Effector memory CD4-positive, alpha-beta T cell (primary cell): ENCODE measurements around the gene ELAVL1.

Experiments used
- DNase-seq, 3 donors: peaks; one replicate each; pipeline ENCODE4 v3.0.0-alpha.2; 2020
- H3K27ac ChIP-seq: 2 replicates; pipeline ENCODE4 v1.7.0; 2013; ENCODE audit warnings: mild to moderate bottlenecking, low read length, moderate library complexity; ENCODE audit not compliant: insufficient read depth, poor library complexity, severe bottlenecking
- H3K27me3 ChIP-seq: replicated peaks from 2 replicates; pipeline ENCODE4 v1.7.0; 2013; ENCODE audit warnings: mild to moderate bottlenecking, low read length; ENCODE audit not compliant: insufficient read depth, control insufficient read depth, poor library complexity, severe bottlenecking
- H3K36me3 ChIP-seq: 2 replicates; pipeline ENCODE4 v1.7.0; 2013; ENCODE audit warnings: mild to moderate bottlenecking, low read length, moderate library complexity; ENCODE audit not compliant: control insufficient read depth, insufficient read depth
- H3K4me1 ChIP-seq: 2 replicates; pipeline ENCODE4 v1.7.0; 2013; ENCODE audit warnings: low read length, mild to moderate bottlenecking; ENCODE audit not compliant: control insufficient read depth, insufficient read depth, poor library complexity, severe bottlenecking
- H3K4me3 ChIP-seq: 2 replicates; pipeline ENCODE4 v1.7.0; 2013; ENCODE audit warnings: low read length, low read depth, mild to moderate bottlenecking; ENCODE audit not compliant: insufficient read depth, poor library complexity, severe bottlenecking
- H3K9me3 ChIP-seq: 2 replicates; pipeline ENCODE4 v1.7.0; 2013; ENCODE audit warnings: mild to moderate bottlenecking, low read length, moderate library complexity; ENCODE audit not compliant: control insufficient read depth

ELAVL1 gene

DNA sequence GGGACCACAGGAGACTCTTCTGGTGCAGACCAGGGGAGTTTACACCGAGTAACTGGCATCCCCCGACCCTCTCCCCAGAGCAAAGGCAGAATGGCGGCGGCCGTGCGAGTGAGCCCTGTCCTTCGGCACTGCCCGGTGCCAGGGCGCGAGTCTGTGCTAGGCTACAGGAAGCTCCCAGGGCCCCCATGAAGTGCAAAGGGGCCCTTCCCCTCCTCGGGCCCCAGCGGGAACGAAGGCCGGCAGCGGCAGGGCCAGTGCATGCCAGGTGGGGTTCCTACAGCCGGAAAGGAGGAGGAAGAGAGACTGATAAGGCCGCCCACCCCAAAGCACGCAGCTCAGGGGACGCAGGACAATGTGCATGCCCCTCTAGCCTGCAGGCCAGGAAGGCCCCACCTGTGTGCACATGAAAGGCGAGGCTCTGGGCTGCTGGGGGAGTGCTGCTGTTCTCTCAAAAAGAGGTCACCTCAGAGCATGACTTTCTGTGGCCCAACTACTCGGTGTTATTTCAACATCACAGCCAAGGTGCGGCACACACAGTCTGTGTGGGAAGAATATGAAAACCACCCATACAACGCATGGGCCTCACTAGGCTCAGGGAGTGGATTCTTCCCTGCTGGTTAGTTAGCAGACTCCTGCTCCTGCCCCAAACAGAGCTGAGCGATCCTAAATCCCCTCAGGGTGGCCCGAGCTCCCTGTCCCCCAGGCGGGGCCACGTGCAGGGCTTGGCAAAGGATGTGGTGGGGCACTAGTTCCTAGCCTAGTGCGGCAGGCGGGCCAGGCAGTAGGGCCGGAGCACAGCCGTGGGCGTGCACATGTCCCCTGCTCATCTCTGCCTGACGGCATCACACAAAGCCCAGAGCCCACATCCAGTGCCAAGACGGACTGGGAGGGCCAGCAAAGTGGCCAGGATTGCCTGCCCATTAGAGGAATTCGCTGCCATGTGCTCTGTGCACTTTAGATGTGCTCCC lies 33.6 kb downstream of the ELAVL1 start:
- no peak for DNase-seq
- Histone ChIP-seq H3K4me1 (no peaks in the 10 kb centered on the region), H3K27ac (no peak overlapping the region), H3K9me3 (no peaks in the 10 kb centered on the region), H3K36me3 (peaks cover 58% of the 10 kb centered on the region), H3K4me3 (no peak overlapping the region), H3K27me3 (no peaks in the 10 kb centered on the region)

DNA sequence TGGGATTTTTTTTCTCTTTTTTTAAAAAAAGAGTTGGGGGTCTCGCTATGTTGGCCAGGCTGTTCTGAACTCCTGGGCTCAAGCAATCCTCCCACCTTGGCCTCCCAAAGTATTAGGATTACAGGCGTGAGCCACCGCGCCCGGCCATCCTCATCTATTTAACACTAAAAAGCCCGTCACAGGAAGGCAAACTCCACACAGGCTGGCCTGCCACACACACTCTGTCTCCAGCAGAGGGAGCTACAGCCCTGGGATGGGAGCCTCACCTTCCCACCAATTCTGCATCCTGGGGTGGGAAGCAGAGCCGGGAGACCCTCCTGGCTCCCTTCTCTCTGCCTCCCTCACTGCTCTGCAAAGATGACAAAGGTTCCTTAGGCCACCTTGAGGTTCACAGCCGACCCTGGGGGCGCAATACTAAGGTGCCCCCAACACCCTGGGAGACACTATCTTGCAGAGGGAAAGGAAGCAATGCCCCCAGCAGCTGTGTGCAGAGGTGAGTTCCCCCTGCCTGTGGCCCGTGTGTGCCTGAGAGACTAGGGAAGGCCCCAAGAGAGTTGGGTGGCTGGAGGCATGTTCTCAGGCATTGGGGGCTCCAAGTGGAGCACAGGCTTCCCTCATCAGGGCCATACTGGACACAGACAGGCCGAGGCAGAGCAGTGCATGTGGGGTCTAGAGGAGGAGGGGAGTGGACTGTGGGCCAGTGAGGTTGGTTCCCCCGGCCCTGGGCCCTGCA lies 34.6 kb downstream of the ELAVL1 start:
- no peaks in the 10 kb centered on the region for H3K9me3 ChIP-seq
- H3K27ac ChIP-seq = no peak overlapping the region
- peaks cover 65% of the 10 kb centered on the region for H3K36me3 ChIP-seq
- no peaks in the 10 kb centered on the region for H3K4me1 ChIP-seq
- no peaks in the 10 kb centered on the region for H3K27me3 ChIP-seq
- no peak overlapping the region for H3K4me3 ChIP-seq
- DNase-seq = no peak

DNA sequence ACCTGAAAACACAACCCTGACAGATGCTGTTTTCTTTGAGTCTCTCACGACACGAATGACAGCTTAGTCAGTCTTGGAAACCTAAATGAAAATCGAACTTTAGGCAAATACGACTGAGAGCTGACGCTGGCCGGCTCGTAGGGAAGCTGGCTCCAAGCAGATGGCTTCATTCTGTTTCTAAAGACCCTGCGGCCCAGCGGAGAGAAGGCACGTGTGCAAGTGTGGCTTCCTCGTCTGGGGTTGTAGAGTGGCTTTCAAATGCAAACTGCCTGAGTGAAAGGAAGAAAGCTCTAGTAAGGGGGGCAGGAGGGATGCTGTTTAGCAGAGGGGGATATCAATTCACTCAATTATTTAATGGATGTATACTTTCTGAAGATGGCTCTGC lies 35.9 kb downstream of the ELAVL1 start:
- H3K4me1 ChIP-seq = no peaks in the 10 kb centered on the region
- no peak overlapping the region for H3K4me3 ChIP-seq
- H3K36me3 ChIP-seq = peaks cover 68% of the 10 kb centered on the region
- H3K27me3 ChIP-seq = no peaks in the 10 kb centered on the region
- DNase-seq = no peak
- H3K9me3 ChIP-seq = no peaks in the 10 kb centered on the region
- no peak overlapping the region for H3K27ac ChIP-seq

DNA sequence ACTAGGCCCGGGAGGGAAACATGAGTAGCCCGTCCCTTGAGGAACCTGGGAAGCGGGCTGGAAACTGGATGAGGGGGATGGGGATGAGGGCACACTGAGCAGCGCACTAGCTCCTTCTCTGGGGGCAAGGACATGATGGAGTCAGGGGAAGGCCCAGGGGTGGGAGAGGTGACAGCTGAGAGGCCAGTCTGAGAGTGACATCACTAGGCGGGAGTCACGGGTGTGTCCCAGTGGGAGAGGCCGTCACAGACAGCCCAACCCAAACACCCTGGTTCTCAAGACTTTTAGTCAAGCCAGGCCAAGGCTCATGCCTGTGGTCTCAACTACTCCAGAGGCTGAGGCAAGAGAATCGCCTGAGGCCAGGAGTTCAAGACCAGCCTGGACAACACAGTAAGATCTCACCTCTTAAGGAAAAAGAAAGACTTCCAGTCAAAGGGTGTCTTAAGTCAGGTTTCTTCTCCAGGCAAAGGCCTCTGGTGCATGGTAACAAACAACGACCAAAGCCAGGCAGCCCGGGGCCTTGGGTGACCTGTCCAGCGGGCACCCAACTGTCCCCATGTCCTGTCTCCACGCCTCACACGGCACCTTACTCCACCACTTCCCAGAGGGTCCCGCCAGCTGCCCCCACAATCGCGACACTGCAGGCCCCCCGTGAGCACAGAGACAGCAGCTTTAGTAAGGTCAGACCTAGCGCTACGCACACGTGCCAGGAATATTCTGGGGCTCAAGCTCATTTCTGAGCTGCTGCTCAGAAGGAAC lies 36.5 kb downstream of the ELAVL1 start:
- no peaks in the 10 kb centered on the region for H3K9me3 ChIP-seq
- no peak overlapping the region for H3K4me3 ChIP-seq
- no peak overlapping the region for H3K27ac ChIP-seq
- no peaks in the 10 kb centered on the region for H3K27me3 ChIP-seq
- H3K4me1 ChIP-seq = no peaks in the 10 kb centered on the region
- DNase-seq = no peak
- peaks cover 63% of the 10 kb centered on the region for H3K36me3 ChIP-seq

DNA sequence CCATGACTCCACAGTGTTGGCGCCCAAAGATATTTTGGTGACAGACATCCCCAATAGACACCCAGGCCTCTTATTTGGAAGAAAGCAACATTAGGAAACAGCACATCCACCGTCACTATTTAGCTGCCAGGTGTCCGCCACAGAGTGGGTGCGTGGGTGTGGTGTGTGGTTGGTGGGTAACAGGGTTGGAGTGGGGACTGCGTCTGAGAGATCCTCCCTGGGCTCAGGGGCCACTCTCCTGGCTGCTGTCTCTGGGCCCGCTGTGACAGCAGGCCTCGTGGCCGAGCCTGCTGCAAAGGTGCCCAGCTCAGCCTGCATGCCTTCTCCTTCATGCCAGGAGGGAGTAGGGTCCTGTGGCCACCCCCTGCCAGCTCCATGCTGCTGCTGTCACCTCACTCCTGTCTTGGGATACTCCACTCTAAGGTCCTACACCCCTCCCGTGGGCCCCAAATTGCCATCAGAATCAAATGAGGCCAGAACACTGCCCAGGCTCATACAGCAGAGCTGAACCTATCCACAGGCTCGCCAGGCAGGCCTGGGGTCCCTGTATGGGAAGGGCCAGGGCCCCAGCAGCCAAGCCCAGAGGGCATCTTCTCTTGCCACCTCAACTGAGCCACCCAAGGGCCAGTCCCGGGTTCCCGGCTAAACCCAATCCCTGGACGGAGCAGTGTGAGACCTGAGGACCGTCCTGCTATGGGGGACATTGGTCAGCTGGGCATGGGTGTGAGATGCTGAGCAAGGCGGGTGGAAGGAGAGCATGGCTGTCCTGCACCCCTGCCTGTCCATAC lies 37.2 kb downstream of the ELAVL1 start:
- Histone ChIP-seq H3K27me3 (no peaks in the 10 kb centered on the region), H3K9me3 (no peaks in the 10 kb centered on the region), H3K4me3 (no peak overlapping the region), H3K4me1 (no peaks in the 10 kb centered on the region), H3K27ac (no peak overlapping the region), H3K36me3 (peaks cover 63% of the 10 kb centered on the region)
- DNase-seq = no peak

DNA sequence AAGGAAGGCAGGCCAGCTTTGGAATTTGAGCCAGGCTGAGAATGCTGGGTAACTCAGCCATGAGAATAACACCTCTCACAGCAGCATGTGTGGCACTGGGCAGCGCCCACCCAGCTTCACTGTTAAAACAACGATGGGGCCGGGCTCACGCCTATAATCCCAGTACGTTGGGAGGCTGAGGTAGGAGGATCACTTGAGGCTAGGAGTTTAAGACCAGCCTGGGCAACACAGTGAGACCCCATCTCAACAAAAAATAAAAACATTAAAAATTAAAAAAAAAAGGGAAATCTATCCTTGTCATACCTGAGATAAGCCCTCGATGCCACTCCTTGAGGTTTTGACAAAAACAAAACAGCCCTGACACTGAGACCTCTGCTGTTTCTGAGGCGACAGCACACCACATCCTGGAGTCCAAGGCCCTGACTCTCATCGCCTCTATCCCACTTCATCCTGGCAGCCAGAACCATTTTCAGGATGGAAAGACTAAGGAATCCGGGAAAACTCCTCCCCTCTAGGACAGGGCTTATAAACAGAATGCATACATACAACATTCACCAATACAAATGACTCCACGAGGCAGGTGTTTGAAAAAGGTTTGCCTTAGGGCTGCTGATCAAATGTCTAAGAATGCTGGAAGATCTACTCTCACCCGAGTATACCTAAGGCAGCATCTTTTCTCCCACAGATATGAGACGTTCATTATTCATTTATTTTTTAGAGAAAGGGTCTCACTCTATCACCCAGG lies 39.3 kb downstream of the ELAVL1 start:
- no peak for DNase-seq
- Histone ChIP-seq H3K4me1 (no peaks in the 10 kb centered on the region), H3K27me3 (no peaks in the 10 kb centered on the region), H3K36me3 (peaks cover 64% of the 10 kb centered on the region), H3K9me3 (no peaks in the 10 kb centered on the region), H3K27ac (no peak overlapping the region), H3K4me3 (no peak overlapping the region)

DNA sequence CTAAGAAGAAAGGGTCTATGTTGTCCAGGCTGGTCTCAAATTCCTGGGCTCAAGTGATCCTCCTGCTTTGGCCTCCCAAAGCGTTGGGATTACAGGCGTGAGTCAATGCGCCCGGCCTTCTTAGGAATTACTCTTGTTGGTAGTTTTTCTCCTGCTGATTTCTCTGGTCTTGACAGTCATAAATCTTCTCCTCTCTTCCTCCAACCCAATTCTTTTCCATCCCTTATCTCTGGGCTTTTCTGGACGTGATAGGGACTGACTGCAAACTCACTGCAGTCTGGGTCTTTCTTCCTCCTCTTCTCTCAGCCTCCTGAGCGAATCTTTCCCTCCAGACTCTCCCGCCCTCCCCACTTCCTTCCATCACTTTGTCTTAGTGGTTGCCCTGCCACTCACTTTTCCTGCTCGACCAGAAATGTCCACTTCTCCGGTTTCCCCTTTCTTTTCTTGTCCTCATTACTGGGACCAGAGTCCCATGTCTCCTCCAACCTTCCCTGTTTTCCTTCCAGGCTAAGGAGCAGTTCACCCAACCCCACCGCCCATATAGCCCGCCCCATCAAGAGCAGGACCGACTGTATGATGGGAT lies 40.1 kb downstream of the ELAVL1 start:
- Histone ChIP-seq H3K36me3 (peaks cover 66% of the 10 kb centered on the region), H3K4me1 (no peaks in the 10 kb centered on the region), H3K27ac (no peak overlapping the region)

DNA sequence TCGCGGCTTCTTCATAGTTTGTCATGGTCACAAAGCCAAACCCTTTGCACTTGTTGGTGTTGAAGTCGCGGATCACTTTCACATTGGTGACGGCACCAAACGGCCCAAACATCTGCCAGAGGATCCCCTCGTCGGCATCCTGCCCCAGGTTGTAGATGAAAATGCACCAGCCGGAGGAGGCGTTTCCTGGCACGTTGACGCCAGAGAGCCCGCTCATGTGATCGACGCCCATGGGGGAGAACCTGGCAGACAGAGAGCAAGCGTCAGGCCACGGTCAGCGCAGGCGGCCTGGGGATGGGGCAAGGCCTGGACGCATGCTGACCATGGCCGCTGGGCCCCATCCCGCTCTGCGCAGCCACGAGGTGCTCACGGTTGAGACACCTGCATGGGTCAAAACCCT lies 41.9 kb downstream of the ELAVL1 start:
- no peak overlapping the region for H3K4me3 ChIP-seq
- H3K27ac ChIP-seq = no peak overlapping the region
- peaks cover 62% of the 10 kb centered on the region for H3K36me3 ChIP-seq
- no peaks in the 10 kb centered on the region for H3K9me3 ChIP-seq
- DNase-seq = no peak
- H3K4me1 ChIP-seq = no peaks in the 10 kb centered on the region
- H3K27me3 ChIP-seq = no peaks in the 10 kb centered on the region

More for the DNA sequence above, 40.1 kb downstream of the ELAVL1 start:
- Histone ChIP-seq H3K27me3 (no peaks in the 10 kb centered on the region), H3K9me3 (no peaks in the 10 kb centered on the region), H3K4me3 (no peak overlapping the region)
- DNase-seq = no peak
